ENCODE measurements around the gene SOX6. TPM values are rescaled to one million over a fixed set of nuclear protein-coding genes. Genes with fewer than 3 reads are reported as not detected.
"Not testable (repeated sequence)": the region's sequence is repeated elsewhere in the genome, so short reads cannot be mapped to it uniquely, and the experiment has no call there.

SOX6 gene
- total and polyA plus RNA-seq, 2 experiments from 2014 or later = 0.03 to 0.66 TPM

DNA sequence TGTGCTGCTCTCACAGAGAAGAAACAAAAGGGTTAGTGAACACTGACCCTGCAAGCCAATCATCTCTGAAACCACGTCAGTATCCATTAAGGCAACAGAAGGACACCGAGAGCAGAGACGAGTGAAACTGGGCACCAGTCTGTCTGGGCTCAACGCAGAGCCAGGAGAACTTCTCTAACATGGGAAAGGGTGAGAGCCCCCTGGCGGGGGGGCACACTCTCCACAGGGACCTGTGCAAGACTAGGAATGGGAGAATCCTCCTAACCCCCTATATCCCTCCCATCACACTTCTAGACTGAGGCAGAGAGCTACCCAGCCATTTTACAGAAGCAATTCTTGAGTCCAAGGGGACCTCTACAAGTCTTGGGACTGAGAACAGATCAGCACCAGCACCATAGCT, 285.8 kb downstream of the SOX6 start:
- ATAC-seq = peak; percentile 71
- no peak overlapping the region for H3K4me3 Mint-ChIP-seq

GRCh38 chr11:16067268-16067667, 289.1 kb downstream of the SOX6 start:
- not testable (repeated sequence) for ATAC-seq; H3K4me1 Mint-ChIP-seq; H3K79me2 ChIP-seq (replicated peaks; ENCODE audit: insufficient read depth); H3K4me3 Mint-ChIP-seq; H3K9me2 ChIP-seq (ENCODE audit: insufficient read depth); H3K27ac Mint-ChIP-seq; DNase-seq (ENCODE audit: low spot score); H3K4me2 ChIP-seq; H3F3A ChIP-seq (replicated peaks; ENCODE audit: low read depth); H2AFZ ChIP-seq; H3K9me3 Mint-ChIP-seq; H3K36me3 ChIP-seq (ENCODE audit: insufficient read depth); H3K4me1 ChIP-seq (ENCODE audit: insufficient read depth); H3K27ac ChIP-seq (ENCODE audit: low read depth); H3K27me3 ChIP-seq (ENCODE audit: insufficient read depth); H3K27me3 Mint-ChIP-seq (ENCODE audit: insufficient read depth, low read depth, poor library complexity); H4K20me1 ChIP-seq (replicated peaks; ENCODE audit: insufficient read depth); H3K4me3 ChIP-seq; H3K36me3 Mint-ChIP-seq (ENCODE audit: low read depth)

More for the DNA sequence above, 285.8 kb downstream of the SOX6 start:
- Histone ChIP-seq H4K20me1 (replicated peaks; ENCODE audit: insufficient read depth) (no peaks in the 10 kb centered on the region), H2AFZ (no peak overlapping the region), H3K4me2 (no peak overlapping the region), H3K27me3 (ENCODE audit: insufficient read depth) (peaks cover 13% of the 10 kb centered on the region; the same call in 1 of the 2 replicates), H3K4me1 (ENCODE audit: insufficient read depth) (no peaks in the 10 kb centered on the region), H3K79me2 (replicated peaks; ENCODE audit: insufficient read depth) (no peaks in the 10 kb centered on the region), H3K4me3 (no peak overlapping the region), H3K9me2 (ENCODE audit: insufficient read depth) (no peaks in the 10 kb centered on the region; the same call in 1 of the 2 replicates), H3F3A (replicated peaks; ENCODE audit: low read depth) (no peaks in the 10 kb centered on the region), H3K36me3 (ENCODE audit: insufficient read depth) (0 out of 2 replicates have a peak, but pooled peaks cover 4% of the 10 kb centered on the region), H3K27ac (ENCODE audit: low read depth) (no peak overlapping the region)
- H3K9me3 Mint-ChIP-seq = peaks cover 14% of the 10 kb centered on the region
- H3K27me3 Mint-ChIP-seq (ENCODE audit: insufficient read depth, low read depth, poor library complexity) = no peaks in the 10 kb centered on the region
- peaks cover 4% of the 10 kb centered on the region; the same call in 1 of the 3 replicates for H3K36me3 Mint-ChIP-seq (ENCODE audit: low read depth)
- H3K27ac Mint-ChIP-seq = no peak overlapping the region
- no peak for TF ChIP-seq JUNB (IDR thresholded peaks at IDR 0.05; ENCODE audit: unreplicated experiment)
- TF ChIP-seq STAT1 (IDR thresholded peaks at IDR 0.05; ENCODE audit: unreplicated experiment) = no peak
- TF ChIP-seq EZH2phosphoT487 (IDR thresholded peaks at IDR 0.05; ENCODE audit: unreplicated experiment) = no peak
- TF ChIP-seq ZNF331 (CRISPR knock-in tag; IDR thresholded peaks at IDR 0.05; ENCODE audit: low read depth) = no peak
- TF ChIP-seq CTCF (conservative IDR thresholded peaks at IDR 0.05; ENCODE audit: low read depth in 2 of 2) = peak; percentile 31 to 35; a peak in 3 of 4 replicates
- no peak for TF ChIP-seq EZH2 (IDR thresholded peaks at IDR 0.05; ENCODE audit: low read depth, unreplicated experiment)
- H3K4me1 Mint-ChIP-seq = peaks cover 4% of the 10 kb centered on the region; the same call in 2 of the 3 replicates
- DNase-seq (ENCODE audit: low spot score) = peak; percentile 25

- H3K9me3 Mint-ChIP-seq = peaks cover 7% of the 10 kb centered on the region
- no peaks in the 10 kb centered on the region for H3K27me3 Mint-ChIP-seq (ENCODE audit: insufficient read depth, low read depth, poor library complexity)
Measured at GRCh38 chr11:16059332-16059731, 297.0 kb downstream of the SOX6 start.

More at GRCh38 chr11:16059332-16059731, 297.0 kb downstream of the SOX6 start:
- TF ChIP-seq EZH2phosphoT487 (IDR thresholded peaks at IDR 0.05; ENCODE audit: unreplicated experiment) = no peak
- TF ChIP-seq ZNF114 (CRISPR knock-in tag; IDR thresholded peaks at IDR 0.05) = no peak
- no peak for TF ChIP-seq CREB1 (CRISPR knock-in tag; IDR thresholded peaks at IDR 0.05; ENCODE audit: low read depth)
- no peaks in the 10 kb centered on the region for H3F3A ChIP-seq (replicated peaks; ENCODE audit: low read depth)
- H2AFZ ChIP-seq = no peak overlapping the region
- DNase-seq (ENCODE audit: low spot score) = no peak
- H3K27me3 ChIP-seq (ENCODE audit: insufficient read depth) = no peaks in the 10 kb centered on the region
- Mint-ChIP-seq H3K4me1 (peaks cover 5% of the 10 kb centered on the region), H3K36me3 (ENCODE audit: low read depth) (no peaks in the 10 kb centered on the region), H3K27ac (no peak overlapping the region), H3K4me3 (no peak overlapping the region)
- H3K4me2 ChIP-seq = no peak overlapping the region
- H3K36me3 ChIP-seq (ENCODE audit: insufficient read depth) = no peaks in the 10 kb centered on the region
- H3K9me2 ChIP-seq (ENCODE audit: insufficient read depth) = no peaks in the 10 kb centered on the region
- H3K27ac ChIP-seq (ENCODE audit: low read depth) = no peak overlapping the region
- H4K20me1 ChIP-seq (replicated peaks; ENCODE audit: insufficient read depth) = no peaks in the 10 kb centered on the region
- no peak for ATAC-seq
- no peaks in the 10 kb centered on the region for H3K79me2 ChIP-seq (replicated peaks; ENCODE audit: insufficient read depth)
- no peak overlapping the region for H3K4me3 ChIP-seq
- H3K4me1 ChIP-seq (ENCODE audit: insufficient read depth) = no peaks in the 10 kb centered on the region

Measured in GM23338 (cell line).